ENCODE data around the gene MCCC1. TPM values are rescaled to one million over a fixed set of nuclear protein-coding genes. Genes with fewer than 3 reads are reported as not detected.

Gene MCCC1
- total RNA-seq, 6 experiments from 2014 or later, result 15.1 to 21.2 (median 16.1) TPM

DNA sequence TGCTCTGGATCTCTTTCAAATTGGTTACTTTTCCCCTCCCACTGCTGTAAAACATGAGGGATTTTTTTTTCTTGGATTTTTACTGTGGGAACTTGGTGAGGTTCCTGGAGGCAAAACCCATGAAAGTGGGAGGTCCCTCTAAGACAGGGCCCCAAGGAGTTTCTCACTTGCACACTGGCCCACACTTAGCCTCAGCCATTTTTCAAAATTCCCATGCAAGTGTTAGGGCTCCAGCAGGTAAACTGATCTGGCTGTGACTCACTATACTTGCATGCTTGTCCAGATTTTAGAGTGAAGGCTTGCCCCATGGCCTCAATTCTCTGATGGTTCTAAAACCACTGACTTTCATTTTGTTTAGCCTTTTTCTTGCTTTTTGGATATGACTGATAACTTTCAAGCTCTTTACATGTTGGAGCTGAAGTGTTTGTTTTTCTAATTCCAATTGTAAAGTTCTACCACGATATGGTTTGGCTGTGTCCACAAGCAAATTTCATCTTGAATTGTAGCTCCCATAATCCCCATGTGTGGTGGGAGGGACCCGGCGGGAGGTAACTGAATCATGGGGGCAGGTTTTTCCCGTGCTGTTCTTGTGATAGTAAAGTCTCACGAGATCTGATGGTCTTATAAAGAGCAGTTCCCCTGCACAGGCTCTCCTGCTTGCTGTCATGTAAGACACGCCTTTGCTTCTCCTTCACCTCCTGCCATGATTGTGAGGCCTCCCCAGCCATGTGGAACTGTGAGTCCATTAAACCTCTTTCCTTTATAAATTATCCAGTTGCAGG is 37.7 kb downstream of the MCCC1 start:
- no peak overlapping the region for H3K4me3 Mint-ChIP-seq
- DNase-seq, result no peak
- no peaks in the 10 kb centered on the region for H3K9me3 Mint-ChIP-seq
- TF ChIP-seq, protein P1, sequence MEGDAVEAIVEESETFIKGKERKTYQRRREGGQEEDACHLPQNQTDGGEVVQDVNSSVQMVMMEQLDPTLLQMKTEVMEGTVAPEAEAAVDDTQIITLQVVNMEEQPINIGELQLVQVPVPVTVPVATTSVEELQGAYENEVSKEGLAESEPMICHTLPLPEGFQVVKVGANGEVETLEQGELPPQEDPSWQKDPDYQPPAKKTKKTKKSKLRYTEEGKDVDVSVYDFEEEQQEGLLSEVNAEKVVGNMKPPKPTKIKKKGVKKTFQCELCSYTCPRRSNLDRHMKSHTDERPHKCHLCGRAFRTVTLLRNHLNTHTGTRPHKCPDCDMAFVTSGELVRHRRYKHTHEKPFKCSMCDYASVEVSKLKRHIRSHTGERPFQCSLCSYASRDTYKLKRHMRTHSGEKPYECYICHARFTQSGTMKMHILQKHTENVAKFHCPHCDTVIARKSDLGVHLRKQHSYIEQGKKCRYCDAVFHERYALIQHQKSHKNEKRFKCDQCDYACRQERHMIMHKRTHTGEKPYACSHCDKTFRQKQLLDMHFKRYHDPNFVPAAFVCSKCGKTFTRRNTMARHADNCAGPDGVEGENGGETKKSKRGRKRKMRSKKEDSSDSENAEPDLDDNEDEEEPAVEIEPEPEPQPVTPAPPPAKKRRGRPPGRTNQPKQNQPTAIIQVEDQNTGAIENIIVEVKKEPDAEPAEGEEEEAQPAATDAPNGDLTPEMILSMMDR (IDR thresholded peaks at IDR 0.05), result no peak
- no peak overlapping the region for H3K27ac Mint-ChIP-seq
- H3K36me3 Mint-ChIP-seq (ENCODE audit: low read depth), result peaks cover 13% of the 10 kb centered on the region
- H3K4me1 Mint-ChIP-seq (ENCODE audit: low read depth), result peaks cover 7% of the 10 kb centered on the region; the same call in 1 of the 2 replicates
- no peaks in the 10 kb centered on the region for H3K27me3 Mint-ChIP-seq (ENCODE audit: insufficient read depth)

DNA sequence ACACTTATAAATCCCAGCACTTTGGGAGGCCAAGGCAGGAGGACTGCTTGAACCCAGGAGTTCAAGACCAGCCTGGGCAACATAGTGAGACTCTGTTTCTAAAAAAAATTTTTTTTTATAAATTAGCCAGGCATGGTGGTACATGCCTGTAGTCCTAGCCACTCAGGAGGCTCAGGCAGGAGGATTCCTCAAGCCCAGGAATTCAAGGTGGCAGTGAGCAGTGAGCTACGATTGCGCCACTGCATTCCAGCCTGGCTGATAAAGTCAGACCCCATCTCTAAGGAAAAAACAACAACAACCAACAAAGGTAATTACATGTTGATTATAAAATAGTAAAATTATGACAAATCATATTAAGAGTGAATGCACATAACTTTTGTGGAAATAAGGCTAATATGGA is 40.9 kb downstream of the MCCC1 start:
- Mint-ChIP-seq H3K4me3 (no peak overlapping the region), H3K36me3 (ENCODE audit: low read depth) (0 out of 2 replicates have a peak, but pooled peaks cover 4% of the 10 kb centered on the region), H3K27ac (no peak overlapping the region), H3K4me1 (ENCODE audit: low read depth) (peaks cover 7% of the 10 kb centered on the region; the same call in 1 of the 2 replicates), H3K9me3 (no peaks in the 10 kb centered on the region), H3K27me3 (ENCODE audit: insufficient read depth) (no peaks in the 10 kb centered on the region)
- no peak for DNase-seq
- TF ChIP-seq, protein P1 (IDR thresholded peaks at IDR 0.05), result no peak

DNA sequence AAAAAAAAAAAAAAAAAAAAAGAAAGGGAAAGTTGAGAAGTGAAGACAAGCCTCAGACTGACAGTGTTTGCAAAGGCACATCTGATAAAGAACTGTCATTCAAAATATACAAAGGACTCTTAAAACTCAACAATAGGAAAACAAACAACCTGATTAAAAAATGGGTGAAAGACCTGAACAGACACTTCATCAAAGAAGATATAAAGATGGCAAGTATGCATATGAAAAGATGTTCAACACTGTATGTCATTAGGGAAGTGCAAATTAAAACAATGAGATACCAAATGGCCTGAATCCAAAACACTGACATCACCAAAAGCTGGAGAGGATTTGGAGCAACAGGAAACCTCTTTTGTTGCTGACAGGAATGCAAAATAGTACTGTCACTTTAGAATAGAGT is 48.6 kb downstream of the MCCC1 start:
- peaks cover 8% of the 10 kb centered on the region; the same call in 1 of the 2 replicates for H3K4me1 Mint-ChIP-seq (ENCODE audit: low read depth)
- TF ChIP-seq, protein P1 (IDR thresholded peaks at IDR 0.05), result no peak
- H3K9me3 Mint-ChIP-seq, result no peaks in the 10 kb centered on the region
- no peak overlapping the region for H3K4me3 Mint-ChIP-seq
- H3K27me3 Mint-ChIP-seq (ENCODE audit: insufficient read depth), result no peaks in the 10 kb centered on the region
- no peak overlapping the region for H3K27ac Mint-ChIP-seq
- H3K36me3 Mint-ChIP-seq (ENCODE audit: low read depth), result peaks cover 42% of the 10 kb centered on the region
- DNase-seq, result no peak

DNA sequence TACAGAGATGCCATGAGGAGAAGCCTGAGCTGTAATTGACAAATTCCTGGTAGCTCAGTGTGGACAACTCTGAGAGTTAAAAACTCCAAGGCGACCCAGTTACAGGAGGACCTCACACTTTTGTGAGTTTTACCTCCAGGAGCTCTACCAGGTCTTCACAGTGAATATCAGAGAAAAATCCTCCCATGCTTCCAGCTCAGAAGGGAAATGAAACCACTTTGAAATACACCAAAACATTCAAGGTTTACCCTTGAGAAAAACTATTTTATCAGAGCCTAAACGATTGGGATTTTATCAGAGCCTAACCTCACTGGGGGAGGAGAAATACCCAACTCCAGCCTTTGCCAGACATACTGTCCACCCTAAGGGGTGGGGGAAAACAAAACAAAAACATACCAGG is 52.4 kb downstream of the MCCC1 start:
- no peak for DNase-seq
- TF ChIP-seq, protein P1 (IDR thresholded peaks at IDR 0.05), result no peak
- Mint-ChIP-seq H3K4me1 (ENCODE audit: low read depth) (peaks cover 8% of the 10 kb centered on the region; the same call in 1 of the 2 replicates), H3K36me3 (ENCODE audit: low read depth) (peaks cover 56% of the 10 kb centered on the region), H3K9me3 (no peaks in the 10 kb centered on the region), H3K4me3 (no peak overlapping the region), H3K27me3 (ENCODE audit: insufficient read depth) (no peaks in the 10 kb centered on the region), H3K27ac (no peak overlapping the region)

DNA sequence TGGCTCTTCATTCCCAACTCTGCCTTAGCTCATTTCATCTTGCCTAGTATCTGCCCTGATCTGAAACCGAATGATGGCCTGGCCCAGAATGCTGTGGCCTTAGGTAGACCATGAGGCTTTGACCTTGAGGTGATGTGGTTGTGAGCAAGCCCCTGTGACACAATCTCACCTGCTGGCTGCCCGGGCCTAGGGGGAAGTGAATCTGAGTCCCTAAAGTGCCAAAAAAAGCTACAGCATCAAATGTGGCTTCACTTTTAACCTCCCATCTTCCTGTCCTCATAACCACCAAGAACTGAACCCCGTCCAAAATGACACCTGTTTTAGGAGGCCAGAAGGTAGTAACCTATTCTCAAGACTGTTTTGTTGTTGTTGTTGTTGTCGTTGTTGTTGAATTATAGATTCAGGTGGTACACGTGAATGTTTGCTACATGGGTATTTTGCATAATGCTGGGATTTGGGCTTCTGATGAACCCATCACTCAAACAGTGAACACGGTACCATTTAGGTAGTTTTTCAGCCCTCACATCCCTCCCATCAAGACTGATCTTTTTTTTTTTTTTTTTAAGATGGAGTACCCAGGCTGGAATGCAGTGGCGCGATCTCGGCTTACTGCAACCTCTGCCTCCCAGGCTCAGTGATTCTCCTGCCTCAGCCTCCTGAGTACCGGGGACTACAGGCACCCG is 54.6 kb downstream of the MCCC1 start:
- no peaks in the 10 kb centered on the region for H3K9me3 Mint-ChIP-seq
- no peak overlapping the region for H3K27ac Mint-ChIP-seq
- TF ChIP-seq, protein P1 (IDR thresholded peaks at IDR 0.05), result no peak
- peaks cover 8% of the 10 kb centered on the region; the same call in 1 of the 2 replicates for H3K4me1 Mint-ChIP-seq (ENCODE audit: low read depth)
- DNase-seq, result no peak
- H3K4me3 Mint-ChIP-seq, result no peak overlapping the region
- peaks cover 43% of the 10 kb centered on the region for H3K36me3 Mint-ChIP-seq (ENCODE audit: low read depth)
- H3K27me3 Mint-ChIP-seq (ENCODE audit: insufficient read depth), result no peaks in the 10 kb centered on the region
